GM12865 (cell line): ENCODE results near the gene ERVH48-1.
"Not testable (repeated sequence)": the region's sequence is repeated elsewhere in the genome, so short reads cannot be mapped to it uniquely, and the experiment has no call there.

Experiments used
- DNase-seq: peaks from one replicate; pipeline ENCODE4 v3.0.0; 2010; ENCODE audit warnings: low read depth
- H3K4me3 ChIP-seq: 2 replicates; pipeline ENCODE4 v1.5.1; 2011; ENCODE audit warnings: mild to moderate bottlenecking, low read depth, low read length, control low read depth
- TF ChIP-seq, protein P1 (sequence below): IDR thresholded peaks from 2 replicates; pipeline ENCODE4 v1.5.1; 2011; ENCODE audit warnings: low read length, control low read depth, low read depth, inconsistent platforms; ENCODE audit not compliant: insufficient read depth; ENCODE audit errors: missing control alignments

The ERVH48-1 gene

DNA sequence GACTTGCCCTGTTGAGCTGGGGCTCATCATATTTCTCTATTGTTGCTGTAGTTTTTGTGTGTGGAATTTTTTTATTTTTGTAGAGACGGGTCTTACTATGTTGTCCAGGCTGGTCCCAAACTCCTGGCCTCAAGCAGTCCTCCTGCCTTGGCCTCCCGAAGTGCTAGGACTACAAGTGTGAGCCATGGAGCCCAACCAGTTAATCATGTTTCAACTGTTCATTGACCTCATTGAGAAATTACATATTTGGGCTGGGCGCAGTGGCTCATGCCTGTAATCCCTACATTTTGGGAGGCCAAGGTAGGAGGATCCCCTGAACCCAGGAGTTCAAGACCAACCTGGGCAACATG lies 39.8 kb upstream of the ERVH48-1 start:
- no peak for DNase-seq
- TF ChIP-seq, protein P1, sequence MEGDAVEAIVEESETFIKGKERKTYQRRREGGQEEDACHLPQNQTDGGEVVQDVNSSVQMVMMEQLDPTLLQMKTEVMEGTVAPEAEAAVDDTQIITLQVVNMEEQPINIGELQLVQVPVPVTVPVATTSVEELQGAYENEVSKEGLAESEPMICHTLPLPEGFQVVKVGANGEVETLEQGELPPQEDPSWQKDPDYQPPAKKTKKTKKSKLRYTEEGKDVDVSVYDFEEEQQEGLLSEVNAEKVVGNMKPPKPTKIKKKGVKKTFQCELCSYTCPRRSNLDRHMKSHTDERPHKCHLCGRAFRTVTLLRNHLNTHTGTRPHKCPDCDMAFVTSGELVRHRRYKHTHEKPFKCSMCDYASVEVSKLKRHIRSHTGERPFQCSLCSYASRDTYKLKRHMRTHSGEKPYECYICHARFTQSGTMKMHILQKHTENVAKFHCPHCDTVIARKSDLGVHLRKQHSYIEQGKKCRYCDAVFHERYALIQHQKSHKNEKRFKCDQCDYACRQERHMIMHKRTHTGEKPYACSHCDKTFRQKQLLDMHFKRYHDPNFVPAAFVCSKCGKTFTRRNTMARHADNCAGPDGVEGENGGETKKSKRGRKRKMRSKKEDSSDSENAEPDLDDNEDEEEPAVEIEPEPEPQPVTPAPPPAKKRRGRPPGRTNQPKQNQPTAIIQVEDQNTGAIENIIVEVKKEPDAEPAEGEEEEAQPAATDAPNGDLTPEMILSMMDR: no peak
- H3K4me3 ChIP-seq: no peak overlapping the region

DNA sequence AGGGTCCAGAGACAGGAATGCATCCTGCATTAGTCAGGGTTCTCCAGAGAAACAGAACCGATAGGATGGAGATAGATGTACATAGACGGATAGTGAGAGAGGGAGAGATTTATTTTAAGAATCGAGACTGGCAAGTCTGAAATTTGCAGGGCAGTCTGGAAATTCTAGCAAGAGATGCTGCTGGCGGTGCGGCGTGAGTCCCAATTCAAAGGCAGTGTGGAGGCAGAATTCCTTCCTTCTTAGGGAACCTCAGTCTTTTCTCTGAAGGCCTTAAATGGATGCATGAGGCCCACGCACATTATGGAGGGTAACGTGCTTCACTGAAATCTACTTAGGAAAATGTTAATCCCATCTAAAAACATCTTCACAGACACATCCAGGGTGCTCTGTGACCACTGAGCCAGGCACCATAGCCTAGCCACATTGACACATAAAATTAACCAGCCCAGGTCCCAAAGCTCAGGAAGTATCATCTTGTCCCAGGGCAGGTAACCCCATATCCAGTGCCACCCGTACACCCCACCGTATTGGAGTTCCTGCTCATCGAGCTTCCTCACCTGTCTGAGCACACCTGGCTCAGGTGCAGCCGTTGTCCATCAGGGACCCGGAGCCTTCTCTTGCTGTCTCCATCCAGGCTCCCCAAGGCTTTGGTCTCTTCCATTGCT lies 39.2 kb upstream of the ERVH48-1 start:
- TF ChIP-seq, protein P1: no peak
- DNase-seq: no peak
- H3K4me3 ChIP-seq: no peak overlapping the region

DNA sequence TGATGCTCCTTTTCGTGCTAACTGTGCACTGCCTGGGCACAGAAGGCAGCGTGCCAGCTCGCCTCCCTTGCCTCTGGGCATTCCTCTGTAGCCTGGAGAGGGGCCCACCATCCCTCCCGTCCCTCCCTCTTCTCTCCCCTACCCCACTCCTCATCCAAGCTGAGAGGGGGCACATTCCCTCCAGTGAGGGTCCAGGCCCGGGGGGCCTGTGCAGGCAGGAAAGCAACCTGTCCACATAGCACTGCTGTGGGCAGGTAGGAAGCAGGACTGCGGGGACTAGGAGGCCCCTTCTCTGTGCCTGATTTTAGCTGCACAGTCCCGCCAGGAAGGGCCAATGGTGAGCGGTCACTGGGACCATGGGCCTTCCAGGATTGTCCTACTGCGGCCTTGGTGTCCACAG lies 38.7 kb upstream of the ERVH48-1 start:
- H3K4me3 ChIP-seq: no peak overlapping the region
- TF ChIP-seq, protein P1: no peak
- DNase-seq: no peak

DNA sequence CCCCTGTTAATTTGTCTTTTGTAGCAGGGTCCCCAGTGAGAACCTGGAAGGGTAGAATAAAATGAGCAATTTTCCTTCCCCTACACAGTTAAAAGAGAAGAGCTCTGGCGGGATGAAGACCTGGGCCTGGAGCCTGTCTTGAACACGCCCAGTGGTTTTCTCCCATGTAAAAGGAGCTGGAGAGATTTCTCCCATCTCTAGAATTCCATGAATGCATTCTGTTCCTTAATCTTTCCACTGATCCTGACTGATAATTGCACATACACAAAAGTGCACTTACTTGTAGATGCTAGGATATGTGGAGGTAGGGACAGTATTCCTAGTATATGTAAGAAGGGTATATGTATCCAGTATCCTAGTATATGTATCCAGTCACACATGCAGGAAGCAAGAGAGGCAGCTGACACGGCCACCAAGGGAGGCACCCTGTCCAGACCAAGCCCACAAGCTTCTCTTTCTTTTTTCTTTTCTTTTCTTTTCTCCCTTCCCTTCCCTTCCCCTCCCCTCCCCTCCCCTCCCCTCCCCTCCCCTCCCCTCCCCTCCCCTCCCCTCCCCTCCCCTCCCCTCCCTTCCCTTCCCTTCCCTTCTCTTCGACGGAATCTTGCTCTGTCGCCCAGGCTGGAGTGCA lies 37.1 kb upstream of the ERVH48-1 start:
- DNase-seq: no peak
- TF ChIP-seq, protein P1: no peak
- H3K4me3 ChIP-seq: no peak overlapping the region

DNA sequence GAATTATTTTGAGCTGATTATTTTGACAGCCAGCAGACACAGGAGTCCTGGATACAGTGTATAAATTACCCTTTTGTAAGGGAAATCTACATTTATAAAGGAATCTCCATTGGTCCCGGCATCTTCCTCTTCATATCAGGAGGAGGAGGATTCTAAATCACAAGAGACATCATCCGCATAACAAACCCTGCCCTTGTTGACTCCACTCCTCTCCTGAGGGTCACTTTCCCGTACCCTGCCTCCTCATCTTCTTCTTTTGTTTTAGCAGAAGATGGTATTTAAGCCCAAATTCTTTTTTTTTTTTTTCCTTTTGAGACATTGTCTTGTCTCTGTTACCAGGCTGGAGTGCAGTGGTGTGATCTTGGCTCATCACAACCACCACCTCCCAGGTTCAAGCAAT lies 34.3 kb upstream of the ERVH48-1 start:
- DNase-seq: no peak
- H3K4me3 ChIP-seq: no peak overlapping the region
- TF ChIP-seq, protein P1: no peak

DNA sequence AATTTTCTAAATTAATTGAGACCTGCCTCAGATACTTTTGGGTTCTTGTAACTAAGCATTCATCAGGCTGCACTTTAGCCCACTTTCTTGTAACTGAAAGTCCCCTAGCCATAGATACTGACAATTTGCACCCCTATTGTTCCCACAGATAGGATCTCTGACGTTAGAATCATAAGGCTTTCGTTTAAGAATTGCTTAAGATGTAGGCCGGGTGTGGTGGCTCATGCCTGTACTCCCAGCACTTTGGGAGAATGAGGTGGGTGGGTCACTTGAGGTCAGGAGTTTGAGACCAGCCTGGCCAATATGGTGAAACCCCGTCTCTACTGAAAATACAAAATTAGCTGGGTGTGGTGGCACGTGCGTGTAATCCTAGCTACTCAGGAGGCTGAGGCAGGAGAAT lies 32.7 kb upstream of the ERVH48-1 start:
- not testable (repeated sequence) for H3K4me3 ChIP-seq, DNase-seq

DNA sequence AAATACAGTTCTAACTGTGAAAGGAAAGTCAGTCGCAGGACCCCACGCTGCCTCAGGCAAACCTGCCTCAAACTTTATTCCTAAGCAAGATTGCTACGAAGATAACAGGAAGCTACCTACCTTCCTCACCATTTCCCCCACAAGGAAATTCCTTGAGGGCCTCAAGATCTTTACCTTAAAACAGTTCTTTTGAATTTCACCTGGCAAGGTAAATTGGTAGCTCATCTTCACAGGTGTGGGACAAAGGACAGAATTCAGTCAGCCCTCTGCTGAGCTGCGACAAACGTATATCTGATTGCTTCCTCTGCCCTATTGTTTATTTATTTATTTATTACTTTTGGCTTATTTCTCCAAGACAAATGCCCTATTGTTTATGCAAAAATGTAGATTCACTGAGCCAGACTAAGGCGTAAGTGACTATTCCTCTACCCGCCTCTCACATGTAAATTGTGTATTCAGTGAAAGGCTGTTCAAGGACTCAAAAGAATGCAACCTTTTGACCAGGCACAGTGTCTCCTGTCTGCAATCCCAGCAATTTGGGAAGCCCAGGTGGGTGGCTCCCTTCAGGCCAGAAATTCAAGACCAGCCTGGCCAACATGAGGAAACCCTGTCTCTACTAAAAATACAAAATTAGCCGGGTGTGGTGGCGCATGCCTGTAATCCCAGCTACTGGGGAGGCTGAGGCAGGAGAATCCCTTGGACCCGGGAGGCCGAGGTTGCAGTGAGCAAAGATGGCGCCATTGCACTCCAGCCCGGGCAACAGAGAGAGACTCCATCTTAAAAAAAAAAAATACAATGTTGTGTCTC lies 31.6 kb upstream of the ERVH48-1 start:
- no peak for DNase-seq

DNA sequence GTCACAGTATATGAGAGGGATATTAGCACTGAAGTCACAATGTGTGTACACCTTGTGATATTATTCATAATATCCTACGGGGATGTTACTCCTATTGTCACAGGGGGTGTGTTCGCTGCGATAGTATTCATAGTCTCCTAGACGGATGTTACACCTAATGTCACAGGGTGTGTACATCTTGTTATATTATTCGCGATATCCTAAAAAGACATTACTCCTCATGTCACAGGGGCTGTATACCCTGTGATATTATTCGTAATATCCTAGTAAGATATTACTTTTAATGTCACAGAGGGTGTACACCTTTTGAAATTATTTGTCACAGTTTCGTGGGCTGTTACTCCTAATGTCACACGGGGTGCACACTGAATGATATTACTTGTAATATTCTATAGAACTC lies 25.8 kb upstream of the ERVH48-1 start:
- DNase-seq, H3K4me3 ChIP-seq: not testable (repeated sequence)

More for the DNA sequence above, 31.6 kb upstream of the ERVH48-1 start:
- TF ChIP-seq, protein P1: no peak
- no peak overlapping the region for H3K4me3 ChIP-seq

DNA sequence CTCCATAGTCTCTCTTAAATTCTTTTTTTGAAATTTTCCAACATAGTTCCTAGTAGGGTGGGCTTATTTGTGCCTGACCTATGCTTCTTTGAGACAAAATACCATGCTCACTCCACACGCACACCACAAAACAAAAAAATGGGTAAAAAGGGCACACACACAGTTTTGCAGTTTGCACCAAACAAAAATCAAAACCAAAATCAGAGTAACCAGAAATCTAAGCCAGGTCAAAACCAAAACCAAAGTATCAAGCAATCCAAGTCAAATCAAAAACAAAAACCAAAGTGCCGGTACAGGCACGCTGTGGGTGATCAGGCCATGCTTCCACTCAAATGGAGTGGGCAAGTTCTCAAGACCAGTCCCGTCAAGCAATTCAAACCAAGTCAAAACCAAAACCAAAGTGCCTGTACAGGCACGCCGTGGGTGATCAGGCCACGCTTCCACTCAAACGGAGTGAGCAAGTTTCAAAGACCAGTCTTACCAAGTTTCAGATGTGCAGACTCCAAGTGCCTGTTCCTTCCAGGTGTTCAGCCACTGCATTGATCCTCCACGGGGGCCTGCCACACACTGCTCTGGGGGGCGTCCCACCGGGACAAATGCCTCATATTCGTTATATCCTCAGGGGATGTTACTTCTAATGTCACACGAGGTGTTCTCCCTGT lies 23.8 kb upstream of the ERVH48-1 start:
- not testable (repeated sequence) for DNase-seq, H3K4me3 ChIP-seq
